MV-4-11 (cell line): Measurements from ENCODE around the gene CAMK1D.
"Not testable (repeated sequence)": the region's sequence is repeated elsewhere in the genome, so short reads cannot be mapped to it uniquely, and the experiment has no call there.

Source experiments
- DNase-seq: peaks from one replicate; lab custom pipeline; 2025; lab: John Stamatoyannopoulos, UW

The CAMK1D gene

DNA sequence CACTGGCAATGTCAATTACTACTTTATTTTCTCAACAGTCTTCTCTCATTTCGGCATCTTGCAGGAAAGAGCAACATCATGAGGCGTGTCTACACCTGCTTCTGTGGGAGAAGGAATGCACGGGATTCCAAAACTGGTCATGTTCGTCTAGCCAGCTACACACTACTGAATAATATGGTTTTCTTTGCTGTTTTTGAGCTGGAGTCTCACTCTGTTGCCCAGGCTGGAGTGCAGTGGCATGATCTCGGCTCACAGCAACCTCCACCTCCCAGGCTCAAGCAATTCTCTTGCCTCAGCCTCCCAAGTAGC is 376.2 kb downstream of the CAMK1D start:
- not testable (repeated sequence) for DNase-seq

DNA sequence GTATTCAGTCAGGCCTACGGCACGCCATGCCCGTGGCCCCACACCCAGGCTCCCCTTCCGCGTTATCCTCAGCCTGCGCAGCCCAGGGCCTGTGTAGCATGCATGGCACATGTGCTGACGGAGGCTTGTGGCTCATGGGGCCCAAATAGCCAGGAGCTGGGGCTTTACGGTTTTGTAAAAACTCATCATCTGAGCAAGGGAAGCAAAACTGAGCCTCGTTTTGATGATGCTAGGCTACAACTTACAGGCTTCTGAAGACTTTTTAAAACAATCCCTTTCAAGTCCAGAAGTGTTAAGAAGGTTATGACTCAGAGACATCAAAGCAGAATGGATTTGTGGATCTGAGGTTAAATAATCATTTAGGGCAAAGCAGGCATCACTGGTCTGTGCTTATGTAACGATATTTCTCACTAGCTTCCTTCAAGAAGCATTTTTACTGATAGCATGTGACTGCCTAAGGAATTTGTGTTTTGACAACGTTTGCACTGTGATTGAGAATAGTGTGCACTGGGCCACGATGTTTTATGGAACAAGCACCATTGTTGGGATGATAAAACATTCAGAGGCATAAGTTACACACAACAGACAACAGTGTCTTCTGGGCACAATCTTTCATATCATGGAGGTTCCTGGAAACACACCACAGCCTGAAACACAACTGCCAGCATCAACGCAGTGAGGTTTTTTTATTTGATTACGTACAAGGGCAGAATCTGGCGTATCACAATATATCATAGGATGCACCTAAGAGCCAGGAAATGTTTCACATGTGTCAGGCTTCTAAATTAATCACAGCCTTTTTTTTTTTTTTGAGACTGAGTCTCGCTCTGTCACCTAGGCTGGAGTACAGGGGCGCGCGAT is 377.9 kb downstream of the CAMK1D start:
- no peak for DNase-seq

DNA sequence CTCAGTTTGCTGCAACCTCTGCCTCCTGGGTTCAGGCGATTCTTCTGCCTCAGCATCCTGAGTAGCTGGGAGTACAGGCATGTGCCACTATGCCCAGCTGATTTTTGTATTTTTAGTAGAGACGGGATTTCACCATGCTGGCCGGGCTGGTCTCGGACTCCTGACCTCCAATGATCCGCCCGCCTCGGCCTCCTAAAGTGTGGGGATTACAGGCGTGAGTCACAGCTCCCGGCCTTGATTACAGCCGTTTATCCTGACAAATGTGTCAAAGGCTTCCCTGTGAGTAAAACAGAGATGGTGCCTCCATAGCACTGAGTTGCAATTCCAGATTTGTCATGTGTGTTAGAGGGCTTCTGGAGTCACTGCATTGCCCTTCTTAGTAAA is 378.5 kb downstream of the CAMK1D start:
- DNase-seq: no peak

DNA sequence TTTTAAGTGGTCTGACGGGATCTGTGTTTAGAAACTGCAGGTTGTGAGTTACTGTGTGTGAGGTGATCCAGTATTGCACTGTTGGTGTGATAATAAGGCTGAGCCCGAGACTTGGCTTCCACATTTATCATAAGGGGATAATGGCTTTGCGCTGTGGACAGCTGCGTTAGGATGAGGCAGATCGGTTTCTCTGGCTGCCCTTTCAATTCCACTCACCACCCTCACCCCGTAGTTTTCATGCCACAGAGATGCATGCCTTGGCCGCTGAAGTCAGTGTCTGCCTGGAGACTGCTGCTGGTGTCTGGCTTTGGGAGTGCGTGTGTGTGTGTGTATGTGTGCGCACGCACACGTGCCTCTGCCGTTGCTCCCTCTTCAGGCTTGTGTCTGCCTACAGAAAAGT is 379.1 kb downstream of the CAMK1D start:
- no peak for DNase-seq

DNA sequence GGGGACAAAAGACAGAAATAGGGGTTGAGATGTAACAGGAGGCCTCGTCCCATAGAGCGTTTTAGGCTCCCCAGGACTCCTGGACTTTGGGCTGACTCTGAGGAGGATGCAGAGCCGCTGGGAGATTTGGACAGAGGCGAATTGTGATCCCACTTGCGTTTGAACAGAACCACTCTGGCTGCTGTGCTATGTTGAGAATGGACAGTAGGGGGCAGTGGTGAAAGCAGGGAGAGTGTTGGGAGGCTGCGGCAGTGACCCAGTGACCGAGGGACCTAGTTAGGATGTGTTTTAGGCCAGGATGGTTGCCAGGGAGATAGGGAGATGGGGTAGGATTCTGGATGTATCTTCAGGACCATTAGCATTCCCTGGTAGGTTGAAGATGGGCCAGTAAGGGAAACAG is 380.5 kb downstream of the CAMK1D start:
- no peak for DNase-seq

DNA sequence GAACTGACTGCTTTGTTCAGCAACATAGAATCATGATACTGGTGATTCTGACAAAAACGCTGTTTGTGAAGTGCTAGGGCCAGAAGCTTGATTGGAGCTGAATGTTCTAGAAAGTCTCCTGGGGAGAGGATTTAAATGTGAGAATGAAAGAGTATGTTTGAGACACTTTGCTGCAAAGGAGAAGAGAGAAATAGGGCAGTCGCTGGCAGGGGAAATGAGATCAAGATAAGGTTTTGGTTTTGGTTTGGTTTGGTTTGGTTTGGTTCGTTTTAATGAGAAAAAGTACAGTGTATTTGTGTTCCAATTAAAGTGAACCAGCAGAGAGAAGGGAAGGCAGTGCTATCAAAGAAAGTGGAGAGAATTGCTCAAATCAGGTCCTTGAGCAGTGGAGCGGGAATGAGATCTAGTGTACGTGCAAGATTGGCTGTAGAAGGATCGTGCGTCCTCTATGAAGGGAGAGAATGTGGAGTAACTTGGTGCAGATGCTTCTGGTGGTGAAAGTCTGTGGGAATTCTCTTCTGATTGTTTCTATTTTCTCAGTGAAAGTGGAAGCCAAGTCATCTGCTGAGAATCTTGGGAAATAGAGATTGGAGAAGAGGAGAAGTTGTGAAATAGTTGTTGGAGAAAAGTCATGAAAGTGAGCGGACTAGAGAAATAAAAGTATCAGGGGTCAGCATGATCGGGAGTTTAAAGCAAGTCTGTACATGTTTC is 381.6 kb downstream of the CAMK1D start:
- DNase-seq: peak; percentile 13

DNA sequence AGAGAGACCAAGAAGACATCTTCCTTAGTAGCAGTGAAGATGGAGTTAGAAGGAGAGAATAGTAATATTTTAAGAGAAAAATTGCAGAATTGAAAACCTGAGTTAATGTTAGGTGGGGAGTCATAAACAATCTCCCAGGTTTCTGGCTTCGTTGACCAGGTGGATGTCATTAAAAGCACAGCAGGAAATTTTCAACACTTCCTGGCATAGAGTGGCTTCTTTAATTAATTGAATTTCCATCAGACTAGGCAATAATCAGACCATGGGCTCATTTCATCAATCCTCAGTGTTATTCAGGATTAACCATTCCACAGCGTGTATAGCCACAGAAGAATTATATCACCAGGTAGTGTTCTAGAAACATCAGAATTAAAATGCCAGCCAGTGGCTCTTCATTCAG is 383.9 kb downstream of the CAMK1D start:
- DNase-seq: no peak

DNA sequence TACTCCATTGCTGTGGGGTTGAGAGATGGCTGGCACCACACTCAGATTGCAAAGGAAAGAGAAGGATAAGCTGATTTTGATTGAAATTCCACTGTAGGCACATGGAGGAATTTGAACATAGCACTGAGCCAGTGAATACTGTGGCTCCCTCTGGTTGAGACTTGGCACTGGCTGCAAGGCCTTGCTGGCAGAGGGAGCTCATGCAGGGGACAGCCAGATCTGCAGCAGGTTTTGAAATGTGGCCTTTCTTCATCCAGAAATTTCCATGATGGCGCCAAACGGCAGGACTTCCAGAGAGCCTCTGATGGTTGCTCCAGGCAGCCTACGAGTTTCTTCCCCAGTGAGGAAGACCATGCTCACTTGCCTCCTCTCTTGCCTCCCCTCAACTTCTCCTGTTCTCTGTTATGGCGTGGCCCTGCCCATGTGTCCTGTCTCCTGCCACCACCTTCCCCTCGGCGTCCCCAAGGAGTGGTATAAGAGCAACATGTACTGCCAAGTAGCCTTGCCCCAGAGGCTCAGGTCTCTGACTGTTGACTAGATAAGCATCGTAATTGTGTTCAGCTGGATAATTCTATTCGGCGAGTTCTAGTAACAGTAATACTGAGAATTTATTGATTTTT is 386.6 kb downstream of the CAMK1D start:
- no peak for DNase-seq

DNA sequence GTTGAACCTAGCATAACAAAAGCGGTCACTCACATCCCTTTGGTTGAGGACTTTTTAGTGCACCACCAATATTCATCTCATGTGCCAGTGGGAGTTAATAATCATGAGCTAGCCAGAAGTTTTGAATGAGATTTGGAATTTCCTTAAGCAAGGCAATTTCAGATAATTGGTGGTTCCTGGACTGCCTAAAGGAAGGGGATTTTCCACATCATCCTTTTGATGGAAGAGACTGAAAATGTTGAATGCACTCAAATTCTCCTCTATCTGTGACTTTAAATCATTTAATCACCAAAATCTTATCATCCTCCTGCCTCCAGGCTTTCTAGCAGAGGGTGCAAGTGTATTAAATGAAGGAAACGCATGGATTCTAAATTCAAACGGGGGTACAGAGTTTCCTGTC is 391.5 kb downstream of the CAMK1D start:
- DNase-seq: no peak

DNA sequence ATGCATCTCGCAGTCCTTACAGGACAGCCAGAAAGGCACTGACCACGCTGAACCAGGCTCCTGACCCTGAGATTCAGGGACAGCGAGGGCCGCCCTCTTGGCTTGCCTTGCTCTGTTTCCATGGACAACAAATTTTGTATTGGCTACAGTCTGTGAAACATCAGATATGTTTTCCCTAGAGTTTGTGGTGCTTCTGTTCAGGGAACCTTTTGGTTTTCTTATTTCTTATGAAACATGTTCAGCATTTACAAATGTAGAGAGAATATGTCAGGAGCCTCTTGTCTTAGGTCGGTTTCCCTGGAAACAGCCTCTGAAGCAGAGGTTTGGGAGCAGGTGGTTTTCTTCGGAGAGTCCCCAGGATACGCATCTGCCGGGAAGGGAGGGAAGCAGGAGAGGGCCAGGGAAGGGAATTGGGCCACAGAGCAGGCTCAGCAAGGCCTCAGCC is 392.0 kb downstream of the CAMK1D start:
- no peak for DNase-seq

DNA sequence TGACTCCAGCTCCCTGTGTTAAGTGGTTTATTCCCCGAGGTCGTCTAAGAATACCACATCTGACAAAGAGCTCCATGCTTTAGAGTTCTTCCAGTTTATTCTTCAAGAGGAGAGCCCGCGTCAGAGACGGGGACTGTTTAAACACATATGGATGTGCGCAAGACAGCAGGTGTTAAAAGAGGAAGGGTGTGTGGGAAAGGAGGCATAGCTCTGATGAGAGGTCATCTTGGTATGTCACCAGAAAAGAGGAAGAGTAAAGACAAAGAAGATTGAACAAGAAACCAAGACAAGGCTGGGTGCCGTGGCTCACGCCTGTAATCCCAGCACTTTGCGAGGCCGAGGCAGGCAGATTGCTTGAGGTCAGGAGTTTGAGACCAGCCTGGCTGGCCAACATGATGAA is 393.4 kb downstream of the CAMK1D start:
- DNase-seq: peak; percentile 94

DNA sequence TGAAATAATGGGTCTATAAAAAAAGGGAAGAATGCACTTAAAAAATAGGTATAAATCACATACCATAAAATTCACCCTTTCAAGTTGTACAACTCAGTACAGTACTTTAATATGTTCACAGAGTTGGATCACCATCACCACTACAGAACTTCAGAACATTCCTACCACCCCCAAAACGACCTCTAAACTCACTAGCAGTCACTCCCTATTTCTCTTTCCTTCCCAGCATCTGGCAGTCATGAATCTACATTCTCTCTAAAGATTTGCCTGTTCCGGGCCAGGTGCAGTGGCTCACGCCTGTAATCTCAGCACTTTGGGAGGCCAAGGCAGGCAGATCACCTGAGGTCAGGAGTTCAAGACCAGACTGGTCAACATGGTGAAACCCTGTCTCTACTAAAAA is 394.1 kb downstream of the CAMK1D start:
- DNase-seq: not testable (repeated sequence)

DNA sequence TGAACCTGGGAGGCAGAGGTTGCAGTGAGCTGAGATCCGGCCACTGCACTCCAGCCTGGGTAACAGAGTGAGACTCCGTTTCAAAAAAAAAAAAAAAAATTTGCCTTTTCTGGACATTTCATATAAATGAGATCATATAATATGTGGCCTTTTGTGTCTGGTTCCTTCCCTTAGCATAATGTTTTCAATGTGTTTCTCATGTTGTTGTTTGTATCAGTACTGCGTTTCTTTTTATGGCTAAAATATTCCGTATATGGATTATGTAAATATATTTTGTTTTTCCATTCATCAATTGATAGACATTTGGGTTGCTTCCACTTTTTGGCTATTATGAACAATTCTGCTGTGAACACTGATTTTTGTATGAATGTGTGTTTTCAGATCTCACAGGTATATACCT is 394.6 kb downstream of the CAMK1D start:
- no peak for DNase-seq

DNA sequence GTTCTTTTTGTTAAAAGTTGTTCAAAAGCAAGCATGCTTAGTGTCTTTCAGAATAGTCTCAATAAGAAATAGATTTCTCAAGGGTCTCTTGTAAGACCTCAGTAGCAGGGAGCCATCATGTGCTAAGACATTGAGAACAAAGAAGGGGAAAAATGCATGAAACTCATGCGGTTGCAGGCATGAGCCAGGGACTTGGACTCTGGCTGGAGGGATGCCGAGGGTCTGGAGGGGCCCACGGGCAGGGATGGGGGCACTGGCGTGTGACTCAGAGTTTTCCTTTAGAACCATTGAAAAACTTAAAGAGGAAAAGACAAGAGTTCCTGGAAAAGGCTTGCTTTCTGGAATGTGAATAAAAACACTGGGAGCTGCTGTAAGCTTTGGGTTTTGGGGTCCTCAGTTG is 398.8 kb downstream of the CAMK1D start:
- DNase-seq: no peak

DNA sequence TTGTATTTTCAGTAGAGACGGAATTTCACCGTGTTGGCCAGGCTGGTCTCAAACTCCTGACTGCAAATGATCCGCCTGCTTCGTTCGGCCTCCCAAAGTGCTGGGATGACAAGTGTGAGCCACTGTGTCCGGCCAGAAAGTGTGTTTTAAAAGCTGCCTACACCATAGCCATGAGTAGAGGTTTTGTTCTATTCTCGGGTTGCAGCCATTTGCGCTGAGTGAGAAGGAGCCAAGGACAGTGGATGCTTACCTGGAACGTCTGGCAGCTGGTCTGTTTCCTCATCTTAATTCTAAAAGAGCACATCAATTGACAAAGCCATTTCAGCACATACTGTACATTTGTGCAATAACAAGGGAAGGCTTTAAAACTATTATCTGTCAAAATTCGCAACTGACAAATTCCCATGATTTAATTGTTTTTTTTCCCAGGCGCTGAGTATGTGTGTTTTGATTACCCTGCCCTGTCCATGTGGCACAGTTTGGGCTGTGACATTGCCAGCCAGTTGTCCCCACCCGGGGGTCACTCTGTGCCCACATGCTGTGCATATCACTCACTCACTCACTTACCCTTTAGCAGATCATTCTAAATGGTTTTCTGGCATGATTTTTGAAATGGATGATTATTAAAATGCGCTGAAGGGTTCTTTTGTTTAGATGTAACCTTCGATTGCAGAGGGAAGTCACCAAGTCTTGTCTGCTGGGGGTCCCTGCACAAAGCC is 400.6 kb downstream of the CAMK1D start:
- DNase-seq: no peak

DNA sequence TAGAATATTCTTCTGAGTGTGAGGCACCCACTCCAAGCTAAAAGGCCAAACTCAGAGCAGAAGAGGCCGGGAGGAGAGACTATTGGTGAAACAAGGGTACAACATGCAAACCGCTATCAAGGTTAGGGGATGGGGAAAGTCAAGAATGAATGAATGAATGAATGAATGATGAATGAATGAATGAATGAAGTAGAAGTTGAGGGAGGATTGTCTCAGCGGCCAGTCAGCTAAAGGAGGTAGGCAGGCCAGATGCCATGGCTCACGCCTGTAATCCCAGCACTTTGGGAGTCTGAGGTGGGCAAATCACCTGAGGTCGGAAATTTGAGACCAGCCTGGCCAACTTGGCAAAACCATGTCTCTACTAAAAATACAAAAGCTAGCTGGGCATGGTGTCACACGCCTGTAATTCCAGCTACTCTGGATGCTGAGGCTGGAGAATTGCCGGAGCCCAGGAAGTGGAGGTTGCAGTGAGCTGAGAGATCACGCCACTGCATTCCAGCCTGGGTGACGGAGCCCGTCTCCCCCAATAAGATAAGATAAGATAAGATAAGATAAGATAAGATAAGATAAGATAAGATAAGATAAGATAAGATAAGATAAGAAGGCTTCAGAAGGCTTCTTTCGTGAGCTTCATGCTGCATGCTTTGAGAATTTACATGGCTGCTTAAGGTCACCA is 401.3 kb downstream of the CAMK1D start:
- no peak for DNase-seq

DNA sequence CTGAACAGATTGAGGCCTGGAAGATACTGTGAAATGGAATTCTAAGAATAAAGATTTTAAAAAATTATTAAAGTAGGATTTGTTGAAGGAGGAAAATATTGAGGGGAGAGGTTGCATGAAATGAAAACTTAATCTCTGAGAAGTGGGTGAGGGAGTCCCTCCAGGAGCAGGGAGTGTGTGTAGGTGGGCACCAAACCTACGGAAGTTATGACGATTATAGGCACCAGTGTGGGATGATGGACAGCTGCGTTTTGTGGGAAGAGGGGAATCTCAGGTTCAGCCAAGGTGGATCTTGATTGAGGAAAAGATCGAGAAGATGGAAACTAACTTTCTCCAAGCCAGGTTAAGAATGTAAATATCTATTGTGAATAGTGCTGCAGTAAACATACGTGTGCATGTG is 405.7 kb downstream of the CAMK1D start:
- DNase-seq: no peak

DNA sequence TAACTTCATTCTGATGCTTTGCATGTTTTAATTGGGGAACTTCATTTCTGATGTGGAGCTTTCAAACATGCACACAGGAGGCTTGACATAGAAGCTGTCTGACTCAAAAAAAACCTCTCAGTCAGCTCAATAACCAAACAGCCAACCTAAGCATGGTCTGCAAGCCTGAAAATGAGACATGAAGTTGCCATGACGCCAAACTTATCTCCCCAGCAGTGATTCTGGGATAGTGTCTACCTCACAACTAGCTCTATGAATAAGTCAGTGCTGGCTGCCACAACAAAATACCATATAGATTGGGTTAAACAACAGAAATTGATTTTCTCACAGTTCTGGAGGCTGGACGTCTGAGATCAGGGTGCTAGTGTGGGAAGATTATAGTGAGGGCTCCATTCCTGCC is 408.0 kb downstream of the CAMK1D start:
- no peak for DNase-seq

DNA sequence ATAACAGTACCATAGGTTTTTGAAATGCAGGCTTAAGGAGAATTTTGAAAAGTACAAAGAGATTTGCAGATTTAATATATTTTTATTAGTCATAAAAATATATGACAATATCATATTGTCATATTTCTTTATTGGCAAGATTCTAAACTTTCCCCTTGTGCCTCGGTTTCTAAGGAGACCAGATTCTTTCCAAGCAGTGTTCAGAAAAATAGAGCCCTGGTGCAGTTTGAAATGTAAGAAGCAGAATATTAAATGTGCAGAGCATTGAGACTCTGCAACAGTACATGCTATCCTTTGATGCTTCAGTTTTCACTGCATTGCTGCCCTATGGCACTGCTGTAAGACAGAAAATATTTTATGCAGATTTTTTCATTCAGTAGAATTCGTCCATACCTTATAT is 408.9 kb downstream of the CAMK1D start:
- DNase-seq: no peak

DNA sequence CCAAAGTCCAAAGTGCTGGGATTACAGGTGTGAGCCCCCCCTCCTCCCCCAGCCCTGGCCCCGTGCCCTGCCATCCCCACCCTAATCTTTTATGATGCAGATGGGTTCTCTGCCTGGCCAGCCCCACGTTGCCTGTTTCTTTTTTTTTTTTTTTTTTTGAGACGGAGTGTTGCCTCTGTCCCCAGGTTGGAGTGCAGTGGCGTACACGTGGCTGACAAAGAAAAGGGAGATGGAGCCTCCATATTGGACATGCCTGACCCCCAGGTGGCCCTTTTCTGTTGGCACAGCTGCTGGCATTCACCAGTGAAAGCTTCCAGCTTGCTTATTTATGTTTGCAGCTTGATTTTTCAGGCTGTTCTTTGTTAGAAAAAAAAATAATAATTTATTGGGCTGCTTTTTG is 416.9 kb downstream of the CAMK1D start:
- DNase-seq: no peak

DNA sequence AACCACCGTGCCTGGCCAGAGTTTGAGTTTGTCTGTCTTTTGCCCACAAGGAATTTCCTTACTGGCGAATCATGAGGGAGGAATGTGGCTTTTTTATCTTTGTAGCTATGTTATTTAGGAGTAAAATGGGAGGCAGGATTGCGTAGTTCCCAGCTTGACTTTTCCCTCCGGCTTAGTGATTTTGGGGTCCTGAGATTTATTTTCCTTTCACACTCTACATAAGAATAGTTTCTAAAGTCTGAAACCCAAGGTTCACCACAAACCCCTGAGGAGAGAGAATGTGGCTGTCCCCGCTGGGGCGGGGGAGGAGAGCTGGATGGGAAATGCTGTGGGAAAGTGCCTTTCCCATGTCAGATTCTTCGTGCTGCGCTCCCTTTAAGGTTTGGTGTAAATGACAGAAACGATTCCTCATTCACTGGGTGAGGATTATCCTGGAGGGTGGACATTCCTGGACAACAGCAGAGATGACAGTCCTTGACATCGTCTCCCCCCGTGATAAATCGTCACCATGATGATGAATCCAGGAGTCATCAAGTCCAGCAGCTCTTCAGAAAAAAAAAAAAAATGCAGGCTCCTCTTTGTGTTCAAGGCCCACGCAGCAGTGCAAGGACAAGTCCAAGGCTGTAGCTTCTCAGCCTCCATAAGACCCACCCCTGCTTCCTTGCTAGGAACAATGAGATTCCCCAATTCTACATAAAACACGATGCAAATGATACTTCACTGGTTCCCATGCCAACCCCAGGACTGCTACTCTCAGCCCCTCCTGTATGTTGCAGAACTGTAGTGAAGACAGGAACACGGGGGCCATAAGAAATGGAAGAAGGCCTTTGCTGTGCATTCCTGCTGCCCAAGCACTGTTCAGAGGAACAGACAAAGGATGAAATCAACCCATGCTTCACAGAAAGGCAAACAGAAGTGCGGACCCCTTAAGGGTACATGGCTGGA is 419.1 kb downstream of the CAMK1D start:
- no peak for DNase-seq
